Measurements from ENCODE around the gene INSRR. TPM values are rescaled to one million over a fixed set of nuclear protein-coding genes. Genes with fewer than 3 reads are reported as not detected.

Gene INSRR
- total and polyA plus RNA-seq, 3 donors from 2014 or later: 1.5 to 7.0 (median 6.4) TPM

DNA sequence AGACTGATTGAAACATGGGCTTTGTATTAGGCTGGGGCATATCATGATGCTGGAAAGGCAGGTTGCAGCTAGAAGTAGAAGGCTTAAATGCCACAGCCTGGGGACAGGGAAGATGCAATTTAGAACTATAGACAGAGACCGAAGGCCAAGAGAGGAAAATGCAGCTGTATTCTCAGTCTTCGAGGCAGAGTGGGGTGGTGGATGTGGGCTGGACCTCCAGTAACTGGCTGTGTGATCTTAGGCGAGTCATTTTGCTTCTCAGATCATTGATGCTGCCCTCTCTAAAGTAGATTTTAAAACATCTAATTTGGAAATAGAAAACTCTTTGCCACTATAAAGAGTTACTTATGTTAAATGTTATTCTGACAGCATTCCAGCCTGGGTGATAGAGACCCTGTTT, 24.6 kb downstream of the INSRR start:
- H3K27ac ChIP-seq: no peak overlapping the region
- intact Hi-C loops (cut with DNase I; ENCODE audit: low total_unique reads): no loop called here
- no peaks in the 10 kb centered on the region for H3K36me3 ChIP-seq (ENCODE audit: low read depth, missing control alignments)
- TF ChIP-seq, protein P1, sequence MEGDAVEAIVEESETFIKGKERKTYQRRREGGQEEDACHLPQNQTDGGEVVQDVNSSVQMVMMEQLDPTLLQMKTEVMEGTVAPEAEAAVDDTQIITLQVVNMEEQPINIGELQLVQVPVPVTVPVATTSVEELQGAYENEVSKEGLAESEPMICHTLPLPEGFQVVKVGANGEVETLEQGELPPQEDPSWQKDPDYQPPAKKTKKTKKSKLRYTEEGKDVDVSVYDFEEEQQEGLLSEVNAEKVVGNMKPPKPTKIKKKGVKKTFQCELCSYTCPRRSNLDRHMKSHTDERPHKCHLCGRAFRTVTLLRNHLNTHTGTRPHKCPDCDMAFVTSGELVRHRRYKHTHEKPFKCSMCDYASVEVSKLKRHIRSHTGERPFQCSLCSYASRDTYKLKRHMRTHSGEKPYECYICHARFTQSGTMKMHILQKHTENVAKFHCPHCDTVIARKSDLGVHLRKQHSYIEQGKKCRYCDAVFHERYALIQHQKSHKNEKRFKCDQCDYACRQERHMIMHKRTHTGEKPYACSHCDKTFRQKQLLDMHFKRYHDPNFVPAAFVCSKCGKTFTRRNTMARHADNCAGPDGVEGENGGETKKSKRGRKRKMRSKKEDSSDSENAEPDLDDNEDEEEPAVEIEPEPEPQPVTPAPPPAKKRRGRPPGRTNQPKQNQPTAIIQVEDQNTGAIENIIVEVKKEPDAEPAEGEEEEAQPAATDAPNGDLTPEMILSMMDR (IDR thresholded peaks at IDR 0.05): no peak
- TF ChIP-seq POLR2A (IDR thresholded peaks at IDR 0.05): no peak
- no peaks in the 10 kb centered on the region for H3K4me1 ChIP-seq
- no peak for DNase-seq
- H3K4me3 ChIP-seq: no peak overlapping the region
- no peaks in the 10 kb centered on the region for H3K27me3 ChIP-seq
- no peaks in the 10 kb centered on the region for H3K9me3 ChIP-seq
- WGBS, 2 donors: 81 to 93% methylated on average over 3 of the region's 3 CpGs

DNA sequence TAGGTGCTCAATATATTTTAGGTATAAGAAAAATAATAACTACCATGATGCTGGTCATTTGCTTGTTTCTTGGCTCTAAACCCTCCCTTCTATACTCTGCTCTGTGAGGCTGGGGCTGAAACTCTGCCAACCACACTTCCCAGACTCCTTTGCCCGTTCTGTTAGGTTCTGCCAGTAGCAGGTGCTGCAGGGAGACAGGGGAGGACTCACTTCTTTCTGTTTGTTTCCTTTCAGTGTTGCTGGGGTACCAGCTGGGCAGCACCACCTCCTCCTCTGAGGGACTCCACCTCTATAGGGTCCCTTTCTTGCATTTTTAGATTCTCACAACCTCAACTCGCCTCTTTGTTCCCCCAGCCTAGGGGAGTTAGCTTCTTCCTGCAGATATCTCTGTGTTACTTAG, 25.3 kb downstream of the INSRR start:
- no peak overlapping the region for H3K4me3 ChIP-seq
- WGBS, 2 donors: 55 to 75% methylated on average over 2 of the region's 2 CpGs
- intact Hi-C loops (cut with DNase I; ENCODE audit: low total_unique reads): no loop called here
- no peaks in the 10 kb centered on the region for H3K27me3 ChIP-seq
- H3K27ac ChIP-seq: no peak overlapping the region
- peak; percentile 44 for DNase-seq
- H3K36me3 ChIP-seq (ENCODE audit: low read depth, missing control alignments): no peaks in the 10 kb centered on the region
- TF ChIP-seq, protein P1 (IDR thresholded peaks at IDR 0.05): no peak
- TF ChIP-seq POLR2A (IDR thresholded peaks at IDR 0.05): no peak
- H3K9me3 ChIP-seq: no peaks in the 10 kb centered on the region
- no peaks in the 10 kb centered on the region for H3K4me1 ChIP-seq

DNA sequence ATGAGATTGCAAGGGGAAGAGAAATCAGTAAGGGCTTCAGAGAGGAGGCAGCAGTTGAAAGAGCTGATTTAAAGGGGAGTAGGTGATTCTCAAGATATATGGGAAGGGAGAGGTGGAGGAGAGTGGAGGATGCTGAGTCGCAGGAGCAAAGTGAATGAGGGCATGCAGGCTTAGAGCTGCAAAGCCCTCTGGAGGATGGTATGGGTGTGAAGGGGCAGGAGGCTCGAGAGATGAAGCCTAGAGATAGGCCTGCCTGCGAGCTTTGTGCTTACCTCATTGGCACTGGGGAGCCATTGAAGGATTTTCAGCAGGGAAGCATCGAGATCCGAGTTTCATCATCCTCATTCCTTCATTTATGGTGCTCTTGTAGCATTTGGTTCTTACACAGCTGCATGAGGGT, 26.5 kb downstream of the INSRR start:
- 74 to 81% methylated on average over 5 of the region's 5 CpGs for WGBS, 2 donors
- Histone ChIP-seq H3K4me3 (no peak overlapping the region), H3K36me3 (ENCODE audit: low read depth, missing control alignments) (no peaks in the 10 kb centered on the region), H3K27ac (no peak overlapping the region), H3K9me3 (no peaks in the 10 kb centered on the region), H3K27me3 (no peaks in the 10 kb centered on the region), H3K4me1 (no peaks in the 10 kb centered on the region)
- no peak for DNase-seq
- TF ChIP-seq POLR2A (IDR thresholded peaks at IDR 0.05): no peak
- TF ChIP-seq, protein P1 (IDR thresholded peaks at IDR 0.05): no peak
- intact Hi-C loops (cut with DNase I; ENCODE audit: low total_unique reads): no loop called here

DNA sequence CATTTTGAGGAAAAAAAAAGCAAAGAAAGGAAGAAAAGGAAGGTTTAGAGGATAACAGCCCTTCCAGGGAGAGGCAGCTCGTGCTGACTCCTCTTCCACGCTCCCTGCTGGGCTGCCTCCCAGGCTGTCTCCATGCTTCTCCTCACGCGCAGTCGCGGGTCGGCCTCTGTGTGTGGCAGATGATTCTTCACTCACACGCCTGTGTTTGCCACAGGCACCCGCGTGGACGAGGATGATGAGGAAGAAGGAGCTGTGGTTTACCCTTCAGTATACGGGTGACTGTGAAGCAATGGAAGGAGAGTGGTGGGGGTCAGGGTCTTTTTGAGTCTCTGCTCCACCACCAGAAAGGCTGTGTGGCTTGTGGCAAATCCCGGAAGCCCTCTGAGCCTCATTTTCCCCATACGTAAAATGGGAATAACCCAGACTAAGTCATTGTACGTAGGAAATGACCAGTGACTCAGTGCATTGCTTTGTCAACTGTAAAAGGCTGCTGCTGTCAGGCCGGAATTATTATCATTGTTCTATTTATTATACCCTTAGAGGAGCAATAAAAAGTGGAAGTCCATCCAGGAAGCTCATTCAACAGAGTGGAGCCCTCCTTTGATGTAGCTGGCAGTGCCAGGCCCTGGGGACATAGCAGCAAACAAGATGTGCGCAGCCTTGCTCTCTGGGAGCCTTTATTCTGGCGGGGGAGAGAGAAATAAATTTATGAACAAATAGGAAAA, 30.4 kb downstream of the INSRR start:
- Histone ChIP-seq H3K27me3 (no peaks in the 10 kb centered on the region), H3K4me3 (no peak overlapping the region), H3K36me3 (ENCODE audit: low read depth, missing control alignments) (no peaks in the 10 kb centered on the region), H3K9me3 (no peaks in the 10 kb centered on the region), H3K4me1 (peaks cover 4% of the 10 kb centered on the region), H3K27ac (no peak overlapping the region)
- TF ChIP-seq, protein P1 (IDR thresholded peaks at IDR 0.05): no peak
- TF ChIP-seq POLR2A (IDR thresholded peaks at IDR 0.05): no peak
- DNase-seq: no peak
- WGBS, 2 donors: 82 to 85% methylated on average over 18 of the region's 18 CpGs
- intact Hi-C loops (cut with DNase I; ENCODE audit: low total_unique reads): no loop called here

DNA sequence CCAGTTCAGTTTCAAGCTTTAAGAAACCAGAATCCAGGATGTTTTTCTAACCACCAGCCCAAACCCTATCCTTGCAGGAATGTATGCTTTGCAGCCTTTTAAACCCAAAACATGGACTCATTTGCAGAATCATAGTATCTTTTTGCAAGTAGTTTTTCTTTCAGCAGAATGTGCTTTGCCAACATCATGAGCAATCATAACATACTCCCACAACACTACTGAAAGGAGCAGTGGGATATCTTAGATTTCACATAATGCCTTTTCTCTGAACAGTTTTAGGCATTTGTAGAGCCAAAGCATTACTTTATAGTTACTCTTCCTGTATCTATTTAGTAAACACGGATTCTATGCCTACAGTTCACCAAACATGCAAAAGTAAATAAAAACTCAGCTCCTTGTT, 32.3 kb downstream of the INSRR start:
- H3K36me3 ChIP-seq (ENCODE audit: low read depth, missing control alignments): no peaks in the 10 kb centered on the region
- H3K9me3 ChIP-seq: no peaks in the 10 kb centered on the region
- H3K4me3 ChIP-seq: no peak overlapping the region
- intact Hi-C loops (cut with DNase I; ENCODE audit: low total_unique reads): no loop called here
- WGBS, 2 donors: 35 to 40% methylated on average over 1 of the region's 1 CpG
- peaks cover 4% of the 10 kb centered on the region for H3K4me1 ChIP-seq
- TF ChIP-seq POLR2A (IDR thresholded peaks at IDR 0.05): no peak
- TF ChIP-seq, protein P1 (IDR thresholded peaks at IDR 0.05): no peak
- DNase-seq: no peak
- no peak overlapping the region for H3K27ac ChIP-seq
- no peaks in the 10 kb centered on the region for H3K27me3 ChIP-seq
